Stimulated activated CD4-positive, alpha-beta T cell treated with anti-CD3 and anti-CD28 coated beads, Interleukin-4, amount 100 ng/mL, for 24 hours (primary cell): Measurements from ENCODE around the gene IGSF3.

Source experiments
- DNase-seq: peaks from one replicate; pipeline ENCODE4 v3.0.0-alpha.2; 2020

The IGSF3 gene

DNA sequence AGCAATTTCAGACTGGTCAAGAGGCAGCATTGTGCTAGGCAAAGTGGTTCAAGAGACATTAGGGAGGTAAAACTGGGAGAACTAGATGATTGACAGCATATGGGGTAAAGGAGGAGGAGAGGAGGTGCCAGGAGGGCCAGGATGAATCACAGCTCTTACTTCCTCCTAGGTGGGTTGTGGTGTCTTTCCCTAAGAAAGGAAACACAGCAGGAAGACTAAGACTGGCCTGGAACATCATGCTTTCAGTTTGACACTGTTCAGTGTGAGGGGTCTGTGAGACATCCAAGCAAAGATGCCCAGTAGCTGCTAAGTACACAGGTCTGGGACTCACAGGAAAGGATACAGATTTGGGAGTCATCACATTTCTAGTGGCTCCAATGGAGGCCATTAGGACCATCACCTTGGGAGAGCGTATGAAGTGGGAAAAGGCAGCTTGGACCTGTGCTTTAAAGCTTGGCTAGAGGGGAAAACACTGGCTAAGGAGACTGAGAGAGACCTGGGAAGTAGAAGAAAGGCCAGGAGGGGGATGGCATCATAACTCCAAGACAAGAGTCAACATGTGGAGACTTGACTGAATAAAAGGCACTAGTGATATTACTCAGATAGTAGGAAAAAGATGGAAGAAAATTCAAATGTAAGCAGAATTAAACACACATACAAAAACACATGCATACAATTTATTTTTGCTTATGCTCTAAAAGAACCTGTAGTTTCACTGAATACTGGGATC lies 114.0 kb downstream of the IGSF3 start:
- no peak for DNase-seq

DNA sequence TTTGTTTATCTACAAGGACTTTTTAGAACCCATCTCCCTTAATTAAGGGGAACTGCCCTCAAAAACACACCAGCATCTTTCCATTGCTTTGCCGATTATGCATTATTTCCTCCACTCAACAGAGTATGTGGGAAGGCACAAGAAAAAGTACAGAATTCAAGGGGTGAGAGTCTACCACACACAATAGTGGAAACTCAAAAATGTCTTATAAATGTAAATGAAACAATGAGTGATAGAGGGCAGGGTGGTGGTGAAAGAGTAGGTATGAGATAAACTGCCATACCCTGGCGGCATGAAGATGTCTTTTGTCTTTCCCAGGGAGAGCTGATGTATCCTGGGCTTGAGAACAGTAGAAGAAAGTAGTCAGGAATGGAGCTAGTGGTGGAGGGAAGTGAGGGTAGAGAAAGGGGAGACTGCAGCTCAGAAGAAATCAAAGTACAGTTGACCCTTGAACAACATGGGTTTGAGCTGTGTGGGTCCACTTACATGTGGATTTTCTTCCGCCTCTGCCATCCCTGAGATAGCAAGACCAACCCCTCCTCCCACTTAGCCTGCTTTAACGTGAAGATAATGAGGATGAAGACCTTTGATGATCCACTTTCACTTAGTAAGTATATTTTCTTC lies 121.1 kb downstream of the IGSF3 start:
- no peak for DNase-seq

DNA sequence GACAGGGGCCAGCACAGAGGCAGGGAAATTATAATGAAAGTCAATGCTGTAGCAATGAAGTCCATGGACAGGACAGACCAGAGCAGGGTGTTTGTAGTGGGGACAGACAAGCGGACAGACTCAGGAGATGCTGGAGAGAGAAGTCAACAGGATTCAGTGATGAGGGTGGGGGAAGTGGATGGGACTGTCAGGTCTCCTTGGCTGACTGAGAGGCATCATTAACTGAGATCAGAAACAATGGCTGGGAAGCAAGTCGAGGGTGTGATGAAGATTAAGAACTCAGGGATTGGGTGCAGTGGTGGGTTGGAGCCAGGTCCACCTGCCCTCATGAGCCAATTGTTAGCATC lies 122.2 kb downstream of the IGSF3 start:
- DNase-seq: no peak

DNA sequence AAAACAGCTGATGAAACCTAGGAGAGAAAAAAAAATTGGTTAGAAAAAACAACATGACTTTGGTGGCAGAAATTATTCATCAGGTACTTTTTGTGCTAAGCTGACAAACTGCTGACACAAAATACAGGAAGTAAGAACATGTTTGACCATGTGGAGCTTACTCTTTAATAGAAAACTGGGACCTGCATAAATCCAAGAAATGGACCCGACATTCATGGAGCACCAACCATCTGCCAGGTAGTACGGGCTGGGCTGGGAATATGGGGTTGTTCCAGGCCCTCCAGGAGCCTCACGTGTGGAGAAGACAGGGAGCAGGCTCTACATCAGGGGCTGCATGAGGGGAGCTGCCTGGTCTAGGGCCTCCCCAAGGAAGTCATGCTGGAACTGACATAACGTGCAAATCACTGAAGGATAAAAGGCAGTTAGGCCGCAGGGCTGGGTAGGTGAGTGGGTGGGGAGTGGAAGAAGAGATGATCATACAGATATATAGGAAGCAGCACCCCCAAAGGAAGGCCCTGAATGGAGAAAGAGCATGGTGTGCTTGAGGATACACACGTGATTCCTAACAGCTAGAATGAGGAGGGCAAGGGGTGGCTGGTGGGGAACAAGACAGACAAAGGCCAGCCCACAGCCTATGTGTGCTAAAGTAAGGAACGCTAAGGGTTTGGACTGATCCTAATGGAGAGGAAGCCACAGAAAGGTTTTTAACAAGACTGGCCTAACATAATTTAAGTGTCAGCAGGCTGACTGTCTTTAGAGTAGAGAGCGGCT lies 122.8 kb downstream of the IGSF3 start:
- DNase-seq: no peak

DNA sequence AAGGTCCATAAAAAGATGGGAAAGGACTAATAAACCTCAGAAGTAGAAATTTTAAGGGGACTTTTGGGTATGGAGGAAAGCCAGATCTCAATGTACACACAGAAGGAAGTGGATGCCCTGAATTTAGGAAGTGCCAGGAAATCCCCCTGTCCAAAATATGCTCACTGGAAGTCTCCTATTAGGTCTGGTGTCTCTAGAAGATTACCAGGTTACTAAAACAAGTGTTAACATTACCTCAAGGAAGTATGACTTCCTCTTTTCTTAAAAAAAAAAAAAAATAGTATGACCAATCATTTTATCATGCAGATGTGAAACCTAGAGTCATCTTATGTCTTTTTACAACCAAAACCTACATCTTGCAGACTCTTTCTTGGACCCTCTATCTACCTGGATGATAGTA lies 127.4 kb downstream of the IGSF3 start:
- no peak for DNase-seq

DNA sequence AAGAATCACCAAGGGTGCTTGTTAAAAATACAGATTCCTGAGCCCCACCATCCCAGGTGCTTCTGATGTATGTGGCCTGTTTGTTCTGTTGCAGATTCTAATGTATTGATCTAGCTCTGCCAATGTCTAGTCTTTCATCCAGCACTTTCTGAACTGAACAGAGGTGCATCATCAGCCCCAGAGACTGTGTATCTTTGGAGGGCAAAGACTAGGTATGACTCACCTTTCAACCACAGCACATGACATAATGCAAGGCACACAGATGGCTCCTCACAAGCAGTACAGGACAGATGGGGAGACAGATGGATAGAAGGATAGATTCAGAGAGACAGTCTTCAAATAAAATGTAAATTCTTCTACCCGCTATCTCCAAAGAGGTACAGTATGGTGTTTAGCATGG lies 129.0 kb downstream of the IGSF3 start:
- DNase-seq: peak; percentile 57

DNA sequence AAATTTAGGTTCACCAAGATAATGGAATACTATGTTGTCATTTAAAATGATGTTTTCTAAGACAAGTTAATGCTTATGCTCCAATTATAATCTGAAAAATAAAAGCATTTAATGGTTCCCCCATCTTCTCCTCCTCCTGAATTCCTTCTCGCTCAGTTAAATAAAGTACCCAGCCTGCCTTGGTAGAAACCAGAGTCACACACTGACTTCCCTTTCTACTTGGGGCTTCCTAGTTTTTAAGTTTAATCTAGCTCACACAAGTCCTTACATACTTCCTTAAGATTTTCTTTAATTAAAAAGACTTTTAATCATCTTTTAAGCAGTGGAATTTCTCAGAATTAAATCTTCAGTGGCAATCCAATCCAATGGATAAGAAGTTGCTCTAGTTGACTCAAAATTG lies 129.6 kb downstream of the IGSF3 start:
- DNase-seq: no peak

DNA sequence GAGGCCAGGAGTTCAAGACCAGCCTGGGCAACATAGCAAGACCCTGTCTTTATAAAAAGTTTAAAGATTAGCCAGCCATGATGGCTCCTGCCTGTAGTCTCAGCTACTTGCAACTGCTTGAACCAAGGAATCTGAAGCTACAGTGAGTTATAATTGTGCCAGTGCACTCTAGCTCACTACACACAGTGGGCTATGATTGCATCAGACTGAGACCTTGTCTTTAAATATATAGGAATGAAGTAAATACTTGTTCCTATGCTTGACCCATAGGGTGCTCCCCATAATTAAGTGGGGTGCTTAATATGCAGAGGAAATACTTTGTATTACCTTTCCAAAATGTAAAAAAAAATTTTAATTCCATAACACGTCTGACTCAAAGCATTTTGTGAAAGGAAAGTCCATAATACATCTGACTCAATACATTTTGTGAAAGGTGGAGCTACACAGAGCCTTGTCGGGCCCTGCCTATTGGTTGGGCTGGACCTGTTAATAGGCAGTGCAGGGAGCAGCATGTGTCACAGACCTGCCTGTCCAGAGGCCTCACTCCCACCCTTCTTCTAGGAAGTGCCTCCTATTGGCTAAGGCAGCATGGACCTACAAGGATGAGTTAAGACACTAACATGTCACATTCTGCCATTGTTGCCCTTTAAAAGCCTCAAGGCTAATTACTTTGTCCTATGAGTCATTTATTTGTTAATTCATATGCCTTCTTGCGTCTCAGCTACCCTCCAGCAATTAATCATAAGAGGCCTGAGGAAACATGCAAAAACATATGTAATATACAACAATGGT lies 130.3 kb downstream of the IGSF3 start:
- DNase-seq: no peak

DNA sequence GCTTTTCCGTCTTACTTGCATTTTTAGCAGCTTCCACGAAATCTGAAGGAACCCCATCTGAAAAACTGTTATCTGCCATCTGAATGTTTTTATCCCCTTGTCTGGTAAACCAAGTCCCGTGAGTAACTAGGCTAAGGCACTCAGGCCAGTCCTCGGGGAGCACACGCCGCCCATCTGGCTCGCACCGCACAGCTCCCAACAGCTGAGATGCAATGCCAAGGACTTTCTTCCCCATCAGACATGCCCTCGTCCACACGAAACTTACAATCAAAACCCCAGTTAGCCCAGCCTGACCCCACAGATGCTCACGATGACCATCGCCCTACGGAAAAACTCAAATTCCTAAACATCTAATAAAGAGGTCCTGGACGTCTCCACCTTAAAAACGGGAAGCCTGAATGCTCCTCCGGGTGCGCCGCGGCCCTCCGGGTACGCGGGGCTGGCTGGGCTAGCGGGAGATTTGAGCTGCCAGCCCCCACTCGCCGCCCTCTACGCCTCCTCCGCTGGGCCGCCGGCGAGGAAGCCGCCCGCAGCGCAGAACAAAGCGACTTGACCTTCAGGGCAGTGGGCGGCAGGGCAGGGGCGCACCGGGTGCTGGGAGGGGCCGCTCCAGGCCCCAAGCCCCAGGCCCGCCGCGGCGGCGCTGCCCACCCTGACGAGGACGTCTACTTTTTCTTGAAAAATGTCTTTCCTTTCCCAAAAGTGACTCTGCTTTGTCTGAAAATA lies 133.4 kb downstream of the IGSF3 start:
- no peak for DNase-seq

DNA sequence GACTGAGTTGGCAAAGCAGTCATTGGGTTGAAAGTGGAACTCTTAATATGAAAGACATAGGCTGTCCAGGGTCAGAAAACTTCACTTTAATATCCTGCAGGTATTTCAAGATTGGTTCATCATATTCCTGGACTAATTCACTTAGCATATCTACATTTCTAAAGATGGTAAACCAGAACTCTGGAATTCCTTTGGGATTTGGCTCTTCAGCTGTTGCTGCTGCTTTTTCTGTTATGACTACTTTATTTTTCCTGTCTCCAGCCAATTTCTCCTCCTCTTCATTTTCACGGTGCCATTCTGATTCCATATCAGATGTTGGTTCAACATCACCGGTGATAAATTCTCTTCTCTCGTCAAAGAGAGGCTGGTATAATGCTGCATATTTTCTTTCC lies 134.1 kb downstream of the IGSF3 start:
- no peak for DNase-seq

DNA sequence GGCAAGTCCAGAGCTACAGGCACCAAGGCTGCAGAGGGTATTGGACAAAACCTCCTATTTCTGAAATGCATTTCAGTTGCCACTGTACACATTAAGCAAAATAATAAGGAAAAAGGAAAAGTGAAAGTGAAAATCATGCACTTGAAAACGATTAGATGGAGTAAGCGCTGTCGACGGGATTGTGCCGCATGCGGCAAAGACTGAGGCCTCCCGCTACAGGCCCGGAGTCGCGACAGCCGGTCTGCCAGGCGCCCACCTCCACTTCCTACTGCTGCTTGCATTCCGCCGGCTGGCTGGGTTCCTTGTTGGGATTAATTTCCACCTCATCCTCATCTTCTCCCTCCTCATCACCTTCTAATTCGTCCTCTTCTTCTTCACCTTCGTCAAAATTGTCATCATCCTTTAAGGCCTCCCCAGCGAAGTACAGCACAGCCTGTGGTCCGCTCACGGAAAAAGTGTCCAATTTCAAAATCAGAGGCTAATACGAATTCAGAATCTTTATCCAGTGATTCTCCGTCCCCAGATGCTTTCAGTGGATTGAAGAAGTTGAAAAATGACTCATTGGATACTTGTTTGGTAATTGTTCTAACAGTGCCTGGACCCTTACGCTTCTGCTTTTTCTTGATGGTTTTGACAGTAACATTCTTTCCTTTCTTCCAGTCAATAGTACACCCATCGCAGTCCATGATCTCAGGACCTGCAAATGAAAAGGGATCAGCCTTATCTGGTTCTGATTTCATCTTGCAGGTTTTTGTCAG lies 134.7 kb downstream of the IGSF3 start:
- DNase-seq: no peak

DNA sequence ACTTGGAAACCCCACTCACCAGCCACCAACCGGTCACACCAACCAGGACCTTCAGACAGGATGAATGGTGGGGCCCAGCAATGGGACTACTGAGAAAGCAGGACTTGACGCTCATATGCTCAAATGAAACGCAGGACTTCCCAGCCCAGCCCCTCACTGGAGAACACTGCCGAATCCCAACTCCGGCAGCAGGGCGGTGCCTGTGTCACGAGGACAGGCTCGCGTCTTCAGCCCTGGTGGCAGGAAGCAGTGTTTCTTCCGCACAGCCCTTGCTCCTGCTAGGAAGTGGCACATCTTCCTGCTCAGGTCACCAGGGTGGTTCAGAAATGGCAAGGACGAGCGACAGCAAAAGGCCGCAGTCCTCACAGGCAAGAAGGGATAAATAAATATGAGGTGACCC lies 135.6 kb downstream of the IGSF3 start:
- no peak for DNase-seq

DNA sequence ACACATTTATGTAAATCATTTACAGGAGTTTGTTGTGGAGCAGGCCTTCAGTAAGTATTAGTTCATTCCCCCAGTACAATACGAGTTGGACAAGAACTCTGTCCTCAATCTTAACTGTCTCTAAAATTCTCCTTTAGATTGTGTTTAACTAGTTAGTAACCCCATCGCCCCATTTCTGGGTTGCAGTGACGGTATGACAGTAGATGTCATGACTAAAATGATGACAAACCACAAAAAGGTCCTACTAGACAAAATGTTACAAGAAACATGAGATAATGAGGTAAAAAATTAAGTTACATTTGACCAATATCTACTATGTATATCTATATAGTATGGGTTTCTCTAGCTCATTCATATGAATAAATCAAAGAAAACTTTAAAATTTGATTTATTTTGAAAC lies 137.9 kb downstream of the IGSF3 start:
- DNase-seq: no peak

DNA sequence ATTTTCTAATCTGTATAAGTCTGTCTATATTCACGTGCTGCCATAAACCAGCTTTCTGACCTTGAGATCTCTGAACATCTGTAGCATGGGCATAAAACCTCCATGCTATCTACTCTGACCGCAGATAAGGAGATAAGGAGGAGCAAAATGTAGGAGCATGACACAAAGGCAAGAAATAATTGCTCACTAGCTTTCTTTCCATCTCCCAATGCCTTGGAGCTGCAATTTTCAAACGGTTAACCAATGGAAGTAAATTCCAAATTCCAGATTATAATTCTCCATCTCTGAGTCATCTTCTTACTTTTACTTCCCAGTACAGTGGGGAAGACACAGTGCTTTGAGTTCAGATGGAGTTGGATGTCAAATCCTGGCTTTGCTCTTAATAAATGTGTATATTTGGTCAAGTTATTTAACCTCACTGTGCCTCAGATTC lies 138.3 kb downstream of the IGSF3 start:
- DNase-seq: no peak

DNA sequence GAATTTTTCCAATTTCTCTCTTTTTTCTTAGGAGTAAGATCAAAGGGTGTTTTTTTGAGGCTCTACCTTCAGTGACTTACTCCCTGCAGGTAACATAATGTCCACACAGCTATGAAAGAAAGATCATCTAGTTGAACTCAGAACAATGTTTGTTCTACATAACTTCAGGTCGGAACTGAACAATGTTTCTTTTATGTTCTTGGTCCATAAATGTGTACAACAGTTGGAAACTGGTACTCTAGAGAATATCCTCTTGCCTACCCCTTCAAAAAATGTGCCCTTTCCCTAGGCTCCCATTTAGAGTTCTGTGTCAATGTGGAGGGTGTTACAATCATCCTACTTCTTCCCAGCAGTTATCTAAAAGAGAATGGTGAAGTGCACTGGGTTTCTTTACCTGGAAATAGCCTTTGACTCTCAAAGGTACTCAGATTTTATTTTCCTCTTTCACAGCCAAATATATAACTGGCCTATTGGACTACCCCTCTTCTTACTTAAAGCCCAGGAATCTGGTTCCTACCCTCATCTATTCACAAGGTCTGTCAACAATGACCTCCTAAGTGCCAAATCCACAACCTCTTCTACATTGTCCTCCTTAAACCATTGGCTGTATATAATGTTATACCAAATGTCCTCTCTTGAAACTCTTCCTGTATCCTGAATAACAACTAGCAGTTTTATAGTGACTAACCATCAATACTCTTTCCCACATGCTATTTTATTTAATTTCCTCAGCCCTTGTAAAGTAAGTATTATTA lies 139.0 kb downstream of the IGSF3 start:
- DNase-seq: no peak

DNA sequence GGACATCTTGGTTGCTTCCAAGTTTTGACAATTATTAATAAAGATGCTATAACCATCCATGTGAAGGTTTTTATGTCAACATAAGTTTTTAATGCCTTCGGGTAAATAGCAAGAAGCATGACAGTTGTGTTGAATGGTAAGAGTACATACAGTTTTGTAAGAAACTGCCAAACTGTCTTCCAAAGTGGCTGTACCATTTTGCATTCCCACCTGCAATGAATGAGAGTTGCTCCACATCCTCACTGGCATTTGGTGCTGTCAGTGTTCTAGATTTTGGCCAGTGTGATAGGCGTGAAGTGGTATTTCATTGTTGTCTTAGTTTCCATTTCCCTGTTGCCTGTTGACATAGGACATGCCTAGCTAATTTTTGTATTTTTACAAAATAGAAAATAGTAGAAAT lies 142.1 kb downstream of the IGSF3 start:
- DNase-seq: no peak
